NCI-H524 (cell line): Measurements from ENCODE around the gene SLC27A3.
"Not testable (repeated sequence)": the region's sequence is repeated elsewhere in the genome, so short reads cannot be mapped to it uniquely, and the experiment has no call there.

Source experiments
- DNase-seq, 2 experiments: peaks; one replicate each; lab custom pipeline; 2025; lab: John Stamatoyannopoulos, UW

Gene SLC27A3

GRCh38 chr1:153760440-153760839, 14.8 kb upstream of the SLC27A3 start:
- no peak for DNase-seq

- DNase-seq, result no peak
Observed at GRCh38 chr1:153763365-153764225, 11.6 kb upstream of the SLC27A3 start.

- DNase-seq, result no peak
Observed at GRCh38 chr1:153764310-153764709, 10.9 kb upstream of the SLC27A3 start.

- DNase-seq, result not testable (repeated sequence)
Observed at GRCh38 chr1:153766663-153767062, 8.5 kb upstream of the SLC27A3 start.

GRCh38 chr1:153767519-153767918, 7.7 kb upstream of the SLC27A3 start:
- no peak for DNase-seq

GRCh38 chr1:153768316-153769181, 6.7 kb upstream of the SLC27A3 start:
- DNase-seq, result no peak

- no peak for DNase-seq
Observed at GRCh38 chr1:153769221-153769620, 6.0 kb upstream of the SLC27A3 start.

GRCh38 chr1:153770797-153771196, 4.4 kb upstream of the SLC27A3 start:
- DNase-seq, result peak; percentile 16 to 46

- peak in 1 of 2 experiments; percentile 23 for DNase-seq
Observed at GRCh38 chr1:153771261-153771660, 3.9 kb upstream of the SLC27A3 start.

GRCh38 chr1:153771841-153772593, 3.2 kb upstream of the SLC27A3 start:
- peak in 1 of 2 experiments; percentile 23 for DNase-seq

GRCh38 chr1:153773096-153773921, 1.9 kb upstream of the SLC27A3 start:
- DNase-seq, result no peak

GRCh38 chr1:153774026-153774595, 1.1 kb upstream of the SLC27A3 start:
- DNase-seq, result no peak

GRCh38 chr1:153775458-153776327, 486 bp downstream of the SLC27A3 start:
- peak in 1 of 2 experiments; percentile 40 for DNase-seq

GRCh38 chr1:153776352-153776751, 1.1 kb downstream of the SLC27A3 start:
- DNase-seq, result no peak

- DNase-seq, result no peak
Observed at GRCh38 chr1:153776845-153777370, 1.7 kb downstream of the SLC27A3 start.

- DNase-seq, result no peak
Observed at GRCh38 chr1:153777648-153778047, 2.4 kb downstream of the SLC27A3 start.

- no peak for DNase-seq
Observed at GRCh38 chr1:153778051-153778823, 3.0 kb downstream of the SLC27A3 start.

- DNase-seq, result no peak
Observed at GRCh38 chr1:153778824-153779519, 3.8 kb downstream of the SLC27A3 start.
